Naive thymus-derived CD8-positive, alpha-beta T cell (primary cell): ENCODE results near the gene GPC1. TPM values are rescaled to one million over a fixed set of nuclear protein-coding genes. Genes with fewer than 3 reads are reported as not detected.

Experiments used
- ATAC-seq, 2 donors: fragments of 150-1000 bp; cut with Tn5 transposase in 1 of 2; sonication (Bioruptor Pico), chemical (Tn5 transposase) in 1 of 2; 1 replicate in 1 of 2; 2 replicates in 1 of 2; pipeline ENCODE4 v1.10.0; 2021; ENCODE audit warnings: mild to moderate bottlenecking in 2 of 2, moderate library complexity in 2 of 2
- POLR2A ChIA-PET: fragments of 350-600 bp; sonication (Branson Sonifier 250); formaldehyde crosslinking; loops from one replicate; lab custom pipeline; 2021; ENCODE audit warnings: antibody characterized with exemption; lab: Charles Lee
- DNase-seq, 10 donors: peaks; one replicate each; pipeline versions ENCODE4 v3.0.0 to v3.0.0-alpha.2; 2020 to 2022
- H3K27ac Mint-ChIP-seq, 10 donors: one replicate each; pipeline ENCODE4 v1.8.0; 2020 to 2022; ENCODE audit warnings: mild to moderate bottlenecking in 10 of 10, mixed read lengths in 10 of 10, moderate library complexity in 4 of 10, inconsistent platforms in 1 of 10
- H3K27me3 Mint-ChIP-seq, 5 donors: one replicate each; pipeline ENCODE4 v1.8.0; 2021 to 2022; ENCODE audit warnings: mixed read lengths in 5 of 5
- H3K36me3 Mint-ChIP-seq, 3 donors: one replicate each; pipeline ENCODE4 v1.8.0; 2020 to 2022; ENCODE audit warnings: mixed read lengths in 3 of 3, mild to moderate bottlenecking in 2 of 3, inconsistent platforms in 1 of 3
- H3K4me1 Mint-ChIP-seq, 4 donors: one replicate each; pipeline ENCODE4 v1.8.0; 2021 to 2022; ENCODE audit warnings: mixed read lengths in 4 of 4
- H3K4me3 Mint-ChIP-seq, 10 donors: one replicate each; pipeline ENCODE4 v1.8.0; 2020 to 2022; ENCODE audit warnings: mild to moderate bottlenecking in 10 of 10, mixed read lengths in 10 of 10, moderate library complexity in 6 of 10, inconsistent platforms in 1 of 10
- H3K9me3 Mint-ChIP-seq, 9 donors: one replicate each; pipeline ENCODE4 v1.8.0; 2020 to 2022; ENCODE audit warnings: mixed read lengths in 9 of 9, mild to moderate bottlenecking in 3 of 9, inconsistent platforms in 1 of 9, moderate library complexity in 1 of 9
- polyA plus RNA-seq, 3 donors: library from polyadenylated mRNA; unstranded; fragments of 300-500 nt; fragmentation: Illumina TruSeq; gene quantifications; one replicate each; pipeline ENCODE4 v1.2.3, GENCODE V29; 2021
- total RNA-seq, 8 experiments: library from RNA in 2 of 8; stranded (reverse) in 2 of 8; gene quantifications; one replicate each; pipeline ENCODE4 v1.2.3 and lab custom pipeline; 2021 to 2026

Gene GPC1
- total and polyA plus RNA-seq, 5 experiments from 2014 or later: 0.09 to 1.2 (median 0.49) TPM

GRCh38 chr2:240502059-240502429, 66.6 kb downstream of the GPC1 start:
- no peak overlapping the region for H3K4me3 Mint-ChIP-seq
- DNase-seq (peak in 1 of 10 donors; percentile 9), ATAC-seq (no peak)
- no peaks in the 10 kb centered on the region for H3K27me3 Mint-ChIP-seq
- H3K36me3 Mint-ChIP-seq: peaks cover 0 to 35% (median 18%) of the 10 kb centered on the region in 3 donors
- POLR2A ChIA-PET: no interaction called here
- H3K27ac Mint-ChIP-seq: no peak overlapping the region
- H3K4me1 Mint-ChIP-seq: peaks cover 0 to 3% (median under 1%) of the 10 kb centered on the region in 4 donors
- no peaks in the 10 kb centered on the region for H3K9me3 Mint-ChIP-seq

- DNase-seq: peak in 1 of 10 donors; percentile 12
- no peak overlapping the region for H3K27ac Mint-ChIP-seq
- POLR2A ChIA-PET: no interaction called here
- H3K36me3 Mint-ChIP-seq: peaks cover 0 to 30% (median 12%) of the 10 kb centered on the region in 3 donors
- H3K27me3 Mint-ChIP-seq: no peaks in the 10 kb centered on the region
- peaks cover 0 to 3% (median under 1%) of the 10 kb centered on the region in 4 donors for H3K4me1 Mint-ChIP-seq
- no peak for ATAC-seq
- H3K9me3 Mint-ChIP-seq: no peaks in the 10 kb centered on the region
- no peak overlapping the region for H3K4me3 Mint-ChIP-seq
Observed at GRCh38 chr2:240502430-240503121, 67.1 kb downstream of the GPC1 start.

- peak in 1 of 10 donors; percentile 10 for DNase-seq
Observed at GRCh38 chr2:240503375-240503774, 67.9 kb downstream of the GPC1 start.

GRCh38 chr2:240503848-240504247, 68.4 kb downstream of the GPC1 start:
- Mint-ChIP-seq H3K27me3 (no peaks in the 10 kb centered on the region), H3K4me3 (no peak overlapping the region)

More at GRCh38 chr2:240503375-240503774, 67.9 kb downstream of the GPC1 start:
- no peak overlapping the region for H3K4me3 Mint-ChIP-seq
- H3K9me3 Mint-ChIP-seq: no peaks in the 10 kb centered on the region
- POLR2A ChIA-PET: no interaction called here
- H3K36me3 Mint-ChIP-seq: peaks cover under 1 to 23% (median 7%) of the 10 kb centered on the region in 3 donors
- peaks cover 0 to 3% (median under 1%) of the 10 kb centered on the region in 4 donors for H3K4me1 Mint-ChIP-seq
- ATAC-seq: no peak
- no peaks in the 10 kb centered on the region for H3K27me3 Mint-ChIP-seq
- H3K27ac Mint-ChIP-seq: no peak overlapping the region

GRCh38 chr2:240505910-240506309, 70.4 kb downstream of the GPC1 start:
- Mint-ChIP-seq H3K4me1 (peaks cover 0 to 2% (median under 1%) of the 10 kb centered on the region in 4 donors), H3K36me3 (peaks cover 3 to 26% (median 6%) of the 10 kb centered on the region in 3 donors)
- no peak for ATAC-seq

More at GRCh38 chr2:240503848-240504247, 68.4 kb downstream of the GPC1 start:
- Mint-ChIP-seq H3K36me3 (peaks cover 2 to 23% (median 5%) of the 10 kb centered on the region in 3 donors), H3K27ac (no peak overlapping the region), H3K4me1 (peaks cover 0 to 2% (median under 1%) of the 10 kb centered on the region in 4 donors), H3K9me3 (no peaks in the 10 kb centered on the region)
- POLR2A ChIA-PET: no interaction called here
- DNase-seq: peak in 1 of 10 donors; percentile 11
- ATAC-seq: no peak

GRCh38 chr2:240506406-240507059, 71.1 kb downstream of the GPC1 start:
- Mint-ChIP-seq H3K27ac (no peak overlapping the region), H3K36me3 (peaks cover 4 to 23% (median 6%) of the 10 kb centered on the region in 3 donors), H3K9me3 (no peaks in the 10 kb centered on the region), H3K4me3 (no peak overlapping the region), H3K27me3 (no peaks in the 10 kb centered on the region), H3K4me1 (peaks cover 0 to 2% (median 0%) of the 10 kb centered on the region in 4 donors)
- no peak for DNase-seq
- no peak for ATAC-seq
- POLR2A ChIA-PET: no interaction called here

More at GRCh38 chr2:240505910-240506309, 70.4 kb downstream of the GPC1 start:
- no peak overlapping the region for H3K27ac Mint-ChIP-seq
- no peaks in the 10 kb centered on the region for H3K27me3 Mint-ChIP-seq
- peak in 1 of 10 donors; percentile 13 for DNase-seq
- POLR2A ChIA-PET: no interaction called here
- no peaks in the 10 kb centered on the region for H3K9me3 Mint-ChIP-seq
- no peak overlapping the region for H3K4me3 Mint-ChIP-seq

- ATAC-seq: no peak
- Mint-ChIP-seq H3K27me3 (no peaks in the 10 kb centered on the region), H3K9me3 (no peaks in the 10 kb centered on the region), H3K4me3 (no peak overlapping the region), H3K4me1 (peaks cover 0 to 2% (median 0%) of the 10 kb centered on the region in 4 donors), H3K27ac (no peak overlapping the region), H3K36me3 (peaks cover 4 to 23% (median 6%) of the 10 kb centered on the region in 3 donors)
- DNase-seq: no peak
- POLR2A ChIA-PET: no interaction called here
Observed at GRCh38 chr2:240507060-240507777, 71.8 kb downstream of the GPC1 start.

- peaks cover 4 to 27% (median 6%) of the 10 kb centered on the region in 3 donors for H3K36me3 Mint-ChIP-seq
- no peaks in the 10 kb centered on the region for H3K9me3 Mint-ChIP-seq
- H3K4me3 Mint-ChIP-seq: no peak overlapping the region
- ATAC-seq: no peak
- POLR2A ChIA-PET: no interaction called here
- no peaks in the 10 kb centered on the region for H3K27me3 Mint-ChIP-seq
- no peak overlapping the region for H3K27ac Mint-ChIP-seq
- peaks cover 0 to 2% (median 0%) of the 10 kb centered on the region in 4 donors for H3K4me1 Mint-ChIP-seq
- no peak for DNase-seq
Observed at GRCh38 chr2:240507778-240508251, 72.4 kb downstream of the GPC1 start.

- H3K27ac Mint-ChIP-seq: no peak overlapping the region
- no peak for DNase-seq
- peaks cover 6 to 10% (median 7%) of the 10 kb centered on the region in 4 donors for H3K4me1 Mint-ChIP-seq
- POLR2A ChIA-PET: no interaction called here
- H3K36me3 Mint-ChIP-seq: peaks cover 4 to 25% (median 6%) of the 10 kb centered on the region in 3 donors
- H3K9me3 Mint-ChIP-seq: no peaks in the 10 kb centered on the region
- H3K27me3 Mint-ChIP-seq: peaks cover 0 to 3% (median 0%) of the 10 kb centered on the region in 5 donors
- ATAC-seq: no peak
- no peak overlapping the region for H3K4me3 Mint-ChIP-seq
Observed at GRCh38 chr2:240508832-240509545, 73.5 kb downstream of the GPC1 start.

GRCh38 chr2:240509667-240510512, 74.4 kb downstream of the GPC1 start:
- peaks cover 4 to 22% (median 6%) of the 10 kb centered on the region in 3 donors for H3K36me3 Mint-ChIP-seq
- POLR2A ChIA-PET: no interaction called here
- peak overlapping the region in 2 of 10 donors; percentile 53 to 83 for H3K27ac Mint-ChIP-seq
- DNase-seq (no peak), ATAC-seq (no peak)
- H3K4me3 Mint-ChIP-seq: no peak overlapping the region
- H3K27me3 Mint-ChIP-seq: peaks cover 0 to 4% (median 0%) of the 10 kb centered on the region in 5 donors
- peaks cover 8 to 16% (median 13%) of the 10 kb centered on the region in 4 donors for H3K4me1 Mint-ChIP-seq
- no peaks in the 10 kb centered on the region for H3K9me3 Mint-ChIP-seq

- POLR2A ChIA-PET: no interaction called here
- Mint-ChIP-seq H3K4me3 (no peak overlapping the region), H3K27ac (peak overlapping the region in 2 of 10 donors; percentile 53 to 83), H3K27me3 (peaks cover 0 to 4% (median 0%) of the 10 kb centered on the region in 5 donors), H3K36me3 (peaks cover 4 to 17% (median 6%) of the 10 kb centered on the region in 3 donors), H3K9me3 (no peaks in the 10 kb centered on the region), H3K4me1 (peaks cover 8 to 16% (median 13%) of the 10 kb centered on the region in 4 donors)
- ATAC-seq: no peak
- DNase-seq: no peak
Observed at GRCh38 chr2:240510513-240511210, 75.2 kb downstream of the GPC1 start.
